T47D (cell line): ENCODE results near the gene AGMAT.

ENCODE experiments used
- DNase-seq, 2 experiments: peaks; one replicate each; pipeline versions ENCODE4 v3.0.0 to v3.0.0-alpha.2; 2011 to 2012; ENCODE audit warnings: low read depth in 1 of 2, low spot score in 1 of 2
- JUND ChIP-seq: IDR thresholded peaks from 2 replicates; pipeline ENCODE4 v1.6.1; 2012; ENCODE audit warnings: low read depth
- in situ Hi-C: cut with HindIII; loops from 2 replicates; pipeline ENCODE4 v1.10.0; 2016; ENCODE audit warnings: low sequenced_read_pairs, low pct_unique_long_range_greater_than_20kb

The AGMAT gene

GRCh38 chr1:15570861-15571260, 14.0 kb downstream of the AGMAT start:
- in situ Hi-C loops: no loop called here

GRCh38 chr1:15568387-15569073, 16.3 kb downstream of the AGMAT start:
- no peak for TF ChIP-seq JUND
- no peak for DNase-seq
- in situ Hi-C loops: no loop called here

More at GRCh38 chr1:15570861-15571260, 14.0 kb downstream of the AGMAT start:
- no peak for TF ChIP-seq JUND
- DNase-seq: no peak

GRCh38 chr1:15559189-15559810, 25.6 kb downstream of the AGMAT start:
- TF ChIP-seq JUND: peak; percentile 35; the same call in 1 of the 2 replicates
- in situ Hi-C loops: no loop called here
- peak in 1 of 2 experiments; percentile 82 for DNase-seq

- peak in 1 of 2 experiments; percentile 61 for DNase-seq
- TF ChIP-seq JUND: no peak
- in situ Hi-C loops: no loop called here
Measured at GRCh38 chr1:15558516-15558915, 26.3 kb downstream of the AGMAT start.

- in situ Hi-C loops: no loop called here
- no peak for TF ChIP-seq JUND
- no peak for DNase-seq
Measured at GRCh38 chr1:15557594-15557993, 27.3 kb downstream of the AGMAT start.

GRCh38 chr1:15557008-15557407, 27.8 kb downstream of the AGMAT start:
- DNase-seq: no peak
- no peak for TF ChIP-seq JUND
- in situ Hi-C loops: no loop called here

GRCh38 chr1:15550573-15550972, 34.3 kb downstream of the AGMAT start:
- no peak for TF ChIP-seq JUND
- no peak for DNase-seq
- in situ Hi-C loops: no loop called here

- DNase-seq: no peak
- in situ Hi-C loops: no loop called here
- no peak for TF ChIP-seq JUND
Measured at GRCh38 chr1:15546641-15547040, 38.2 kb downstream of the AGMAT start.

- TF ChIP-seq JUND: no peak
- in situ Hi-C loops: no loop called here
- no peak for DNase-seq
Measured at GRCh38 chr1:15543589-15544568, 41.0 kb downstream of the AGMAT start.

- TF ChIP-seq JUND: no peak
- no peak for DNase-seq
- in situ Hi-C loops: no loop called here
Measured at GRCh38 chr1:15543251-15543588, 41.6 kb downstream of the AGMAT start.

GRCh38 chr1:15542388-15543250, 42.2 kb downstream of the AGMAT start:
- no peak for DNase-seq
- no peak for TF ChIP-seq JUND
- in situ Hi-C loops: no loop called here

- DNase-seq: no peak
- no peak for TF ChIP-seq JUND
- in situ Hi-C loops: no loop called here
Measured at GRCh38 chr1:15541231-15541792, 43.5 kb downstream of the AGMAT start.
